Measurements from ENCODE around the gene PARN.

PARN gene

DNA sequence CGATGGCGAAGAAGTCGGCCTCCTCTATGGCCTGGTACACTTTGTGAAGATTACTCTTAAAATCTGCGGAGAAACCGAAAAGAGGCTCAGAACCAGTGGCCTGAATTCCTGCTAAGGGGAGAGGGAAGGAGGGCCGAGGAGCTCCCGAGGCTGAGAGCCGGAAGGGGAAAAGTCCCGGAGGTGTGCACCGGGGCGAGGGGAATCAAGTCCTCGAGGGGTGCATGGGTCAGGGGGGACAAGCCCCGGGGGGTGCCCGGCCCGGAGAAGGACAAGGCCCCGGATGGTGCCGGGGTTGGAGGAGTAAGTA, 495 bp downstream of the PARN start (continued):
- no peak for TF ChIP-seq ZNF10 (tag by site-specific recombination; IDR thresholded peaks at IDR 0.05)
- TF ChIP-seq, protein P1, sequence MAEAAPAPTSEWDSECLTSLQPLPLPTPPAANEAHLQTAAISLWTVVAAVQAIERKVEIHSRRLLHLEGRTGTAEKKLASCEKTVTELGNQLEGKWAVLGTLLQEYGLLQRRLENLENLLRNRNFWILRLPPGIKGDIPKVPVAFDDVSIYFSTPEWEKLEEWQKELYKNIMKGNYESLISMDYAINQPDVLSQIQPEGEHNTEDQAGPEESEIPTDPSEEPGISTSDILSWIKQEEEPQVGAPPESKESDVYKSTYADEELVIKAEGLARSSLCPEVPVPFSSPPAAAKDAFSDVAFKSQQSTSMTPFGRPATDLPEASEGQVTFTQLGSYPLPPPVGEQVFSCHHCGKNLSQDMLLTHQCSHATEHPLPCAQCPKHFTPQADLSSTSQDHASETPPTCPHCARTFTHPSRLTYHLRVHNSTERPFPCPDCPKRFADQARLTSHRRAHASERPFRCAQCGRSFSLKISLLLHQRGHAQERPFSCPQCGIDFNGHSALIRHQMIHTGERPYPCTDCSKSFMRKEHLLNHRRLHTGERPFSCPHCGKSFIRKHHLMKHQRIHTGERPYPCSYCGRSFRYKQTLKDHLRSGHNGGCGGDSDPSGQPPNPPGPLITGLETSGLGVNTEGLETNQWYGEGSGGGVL (tag by site-specific recombination; IDR thresholded peaks at IDR 0.05): no peak
- no peak for TF ChIP-seq ZNF830 (tag by site-specific recombination; IDR thresholded peaks at IDR 0.05; ENCODE audit: low read depth)
- TF ChIP-seq KLF10 (tag by site-specific recombination; IDR thresholded peaks at IDR 0.05): no peak
- 0 out of 2 replicates have a peak, but pooled peaks have one; percentile 32 for TF ChIP-seq GLIS1 (tag by site-specific recombination; IDR thresholded peaks at IDR 0.05)
- no peak for TF ChIP-seq TRIM28 (IDR thresholded peaks at IDR 0.05; ENCODE audit: borderline replicate concordance, low read length)
- no peak for TF ChIP-seq OVOL3 (tag by site-specific recombination; IDR thresholded peaks at IDR 0.05)
- TF ChIP-seq MYNN (tag by site-specific recombination; IDR thresholded peaks at IDR 0.05; ENCODE audit: borderline replicate concordance): 0 out of 2 replicates have a peak, but pooled peaks have one; percentile 50
- TF ChIP-seq ZNF610 (tag by site-specific recombination; IDR thresholded peaks at IDR 0.05; ENCODE audit: borderline replicate concordance): no peak
- peak; percentile 70 for TF ChIP-seq ZBTB17 (tag by site-specific recombination; IDR thresholded peaks at IDR 0.05)
- TF ChIP-seq ZBTB20 (tag by site-specific recombination; IDR thresholded peaks at IDR 0.05): no peak; the same call in 1 of the 2 replicates
- TF ChIP-seq HOXC10 (CRISPR knock-in tag; IDR thresholded peaks at IDR 0.05): 0 out of 2 replicates have a peak, but pooled peaks have one; percentile 65
- no peak for TF ChIP-seq ZNF600 (tag by site-specific recombination; IDR thresholded peaks at IDR 0.05)
- TF ChIP-seq ZNF146 (tag by site-specific recombination; IDR thresholded peaks at IDR 0.05): no peak
- TF ChIP-seq MZF1 (tag by site-specific recombination; IDR thresholded peaks at IDR 0.05; ENCODE audit: borderline replicate concordance): no peak
- TF ChIP-seq ZNF548 (tag by site-specific recombination; IDR thresholded peaks at IDR 0.05): no peak
- no peak for TF ChIP-seq ZNF112 (tag by site-specific recombination; IDR thresholded peaks at IDR 0.05)
- TF ChIP-seq IKZF3 (tag by site-specific recombination; IDR thresholded peaks at IDR 0.05): no peak
- TF ChIP-seq, protein P2, sequence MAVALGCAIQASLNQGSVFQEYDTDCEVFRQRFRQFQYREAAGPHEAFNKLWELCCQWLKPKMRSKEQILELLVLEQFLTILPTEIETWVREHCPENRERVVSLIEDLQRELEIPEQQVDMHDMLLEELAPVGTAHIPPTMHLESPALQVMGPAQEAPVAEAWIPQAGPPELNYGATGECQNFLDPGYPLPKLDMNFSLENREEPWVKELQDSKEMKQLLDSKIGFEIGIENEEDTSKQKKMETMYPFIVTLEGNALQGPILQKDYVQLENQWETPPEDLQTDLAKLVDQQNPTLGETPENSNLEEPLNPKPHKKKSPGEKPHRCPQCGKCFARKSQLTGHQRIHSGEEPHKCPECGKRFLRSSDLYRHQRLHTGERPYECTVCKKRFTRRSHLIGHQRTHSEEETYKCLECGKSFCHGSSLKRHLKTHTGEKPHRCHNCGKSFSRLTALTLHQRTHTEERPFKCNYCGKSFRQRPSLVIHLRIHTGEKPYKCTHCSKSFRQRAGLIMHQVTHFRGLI (tag by site-specific recombination; IDR thresholded peaks at IDR 0.05): no peak
- no peak for TF ChIP-seq EGR2 (tag by site-specific recombination; IDR thresholded peaks at IDR 0.05; ENCODE audit: low read depth)
- no peak for TF ChIP-seq ZNF211 (tag by site-specific recombination; IDR thresholded peaks at IDR 0.05; ENCODE audit: low read depth)
- TF ChIP-seq SP7 (tag by site-specific recombination; IDR thresholded peaks at IDR 0.05): no peak
- no peak for TF ChIP-seq ZNF510 (tag by site-specific recombination; IDR thresholded peaks at IDR 0.05; ENCODE audit: insufficient replicate concordance)
- no peak for TF ChIP-seq ZNF175 (tag by site-specific recombination; IDR thresholded peaks at IDR 0.05)
- TF ChIP-seq, protein P3, sequence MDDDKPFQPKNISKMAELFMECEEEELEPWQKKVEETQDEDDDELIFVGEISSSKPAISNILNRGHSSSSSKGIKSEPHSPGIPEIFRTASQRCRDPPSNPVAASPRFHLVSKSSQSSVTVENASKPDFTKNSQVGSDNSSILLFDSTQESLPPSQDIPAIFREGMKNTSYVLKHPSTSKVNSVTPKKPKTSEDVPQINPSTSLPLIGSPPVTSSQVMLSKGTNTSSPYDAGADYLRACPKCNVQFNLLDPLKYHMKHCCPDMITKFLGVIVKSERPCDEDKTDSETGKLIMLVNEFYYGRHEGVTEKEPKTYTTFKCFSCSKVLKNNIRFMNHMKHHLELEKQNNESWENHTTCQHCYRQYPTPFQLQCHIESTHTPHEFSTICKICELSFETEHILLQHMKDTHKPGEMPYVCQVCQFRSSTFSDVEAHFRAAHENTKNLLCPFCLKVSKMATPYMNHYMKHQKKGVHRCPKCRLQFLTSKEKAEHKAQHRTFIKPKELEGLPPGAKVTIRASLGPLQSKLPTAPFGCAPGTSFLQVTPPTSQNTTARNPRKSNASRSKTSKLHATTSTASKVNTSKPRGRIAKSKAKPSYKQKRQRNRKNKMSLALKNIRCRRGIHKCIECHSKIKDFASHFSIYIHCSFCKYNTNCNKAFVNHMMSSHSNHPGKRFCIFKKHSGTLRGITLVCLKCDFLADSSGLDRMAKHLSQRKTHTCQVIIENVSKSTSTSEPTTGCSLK (tag by site-specific recombination; IDR thresholded peaks at IDR 0.05): no peak
- TF ChIP-seq, protein P4, sequence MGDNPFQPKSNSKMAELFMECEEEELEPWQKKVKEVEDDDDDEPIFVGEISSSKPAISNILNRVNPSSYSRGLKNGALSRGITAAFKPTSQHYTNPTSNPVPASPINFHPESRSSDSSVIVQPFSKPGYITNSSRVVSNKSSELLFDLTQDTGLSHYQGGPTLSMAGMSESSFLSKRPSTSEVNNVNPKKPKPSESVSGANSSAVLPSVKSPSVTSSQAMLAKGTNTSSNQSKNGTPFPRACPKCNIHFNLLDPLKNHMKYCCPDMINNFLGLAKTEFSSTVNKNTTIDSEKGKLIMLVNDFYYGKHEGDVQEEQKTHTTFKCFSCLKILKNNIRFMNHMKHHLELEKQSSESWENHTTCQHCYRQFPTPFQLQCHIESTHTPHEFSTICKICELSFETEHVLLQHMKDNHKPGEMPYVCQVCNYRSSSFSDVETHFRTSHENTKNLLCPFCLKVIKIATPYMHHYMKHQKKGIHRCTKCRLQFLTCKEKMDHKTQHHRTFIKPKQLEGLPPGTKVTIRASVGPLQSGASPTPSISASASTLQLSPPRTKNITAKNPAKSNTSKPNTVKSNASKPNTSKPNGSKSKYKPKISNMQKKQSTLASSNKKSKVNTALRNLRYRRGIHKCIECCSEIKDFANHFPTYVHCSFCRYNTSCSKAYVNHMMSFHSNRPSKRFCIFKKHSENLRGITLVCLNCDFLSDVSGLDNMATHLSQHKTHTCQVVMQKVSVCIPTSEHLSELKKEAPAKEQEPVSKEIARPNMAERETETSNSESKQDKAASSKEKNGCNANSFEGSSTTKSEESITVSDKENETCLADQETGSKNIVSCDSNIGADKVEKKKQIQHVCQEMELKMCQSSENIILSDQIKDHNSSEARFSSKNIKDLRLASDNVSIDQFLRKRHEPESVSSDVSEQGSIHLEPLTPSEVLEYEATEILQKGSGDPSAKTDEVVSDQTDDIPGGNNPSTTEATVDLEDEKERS (tag by site-specific recombination; IDR thresholded peaks at IDR 0.05): no peak
- TF ChIP-seq KLF7 (tag by site-specific recombination; IDR thresholded peaks at IDR 0.05; ENCODE audit: borderline replicate concordance): no peak
- no peak for TF ChIP-seq ZNF626 (tag by site-specific recombination; IDR thresholded peaks at IDR 0.05)
- TF ChIP-seq ZFP37 (tag by site-specific recombination; IDR thresholded peaks at IDR 0.05): no peak
- TF ChIP-seq ZNF23 (tag by site-specific recombination; IDR thresholded peaks at IDR 0.05; ENCODE audit: borderline replicate concordance): no peak
- TF ChIP-seq ZNF157 (tag by site-specific recombination; IDR thresholded peaks at IDR 0.05): no peak
- TF ChIP-seq, protein P5, sequence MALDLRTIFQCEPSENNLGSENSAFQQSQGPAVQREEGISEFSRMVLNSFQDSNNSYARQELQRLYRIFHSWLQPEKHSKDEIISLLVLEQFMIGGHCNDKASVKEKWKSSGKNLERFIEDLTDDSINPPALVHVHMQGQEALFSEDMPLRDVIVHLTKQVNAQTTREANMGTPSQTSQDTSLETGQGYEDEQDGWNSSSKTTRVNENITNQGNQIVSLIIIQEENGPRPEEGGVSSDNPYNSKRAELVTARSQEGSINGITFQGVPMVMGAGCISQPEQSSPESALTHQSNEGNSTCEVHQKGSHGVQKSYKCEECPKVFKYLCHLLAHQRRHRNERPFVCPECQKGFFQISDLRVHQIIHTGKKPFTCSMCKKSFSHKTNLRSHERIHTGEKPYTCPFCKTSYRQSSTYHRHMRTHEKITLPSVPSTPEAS (tag by site-specific recombination; IDR thresholded peaks at IDR 0.05): no peak

Data from HEK293 (cell line).